ENCODE measurements around the gene SH2D6.
"Not testable (repeated sequence)": the region's sequence is repeated elsewhere in the genome, so short reads cannot be mapped to it uniquely, and the experiment has no call there.

SH2D6 gene

DNA sequence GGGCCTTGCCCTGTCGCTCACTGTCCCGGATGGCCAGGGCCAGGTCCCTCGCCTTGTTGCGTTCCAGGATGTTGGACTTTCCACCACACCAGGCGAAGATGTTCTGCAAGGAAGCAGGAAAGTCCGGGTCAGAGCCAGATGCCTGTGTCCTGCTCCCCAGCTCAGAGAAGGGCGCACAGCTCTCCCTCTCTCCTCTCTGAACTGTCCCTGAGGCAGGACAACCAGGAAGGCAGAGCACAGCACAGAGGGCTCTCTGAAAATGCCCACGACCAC, 19.4 kb upstream of the SH2D6 start:
- DNase-seq, result no peak

DNA sequence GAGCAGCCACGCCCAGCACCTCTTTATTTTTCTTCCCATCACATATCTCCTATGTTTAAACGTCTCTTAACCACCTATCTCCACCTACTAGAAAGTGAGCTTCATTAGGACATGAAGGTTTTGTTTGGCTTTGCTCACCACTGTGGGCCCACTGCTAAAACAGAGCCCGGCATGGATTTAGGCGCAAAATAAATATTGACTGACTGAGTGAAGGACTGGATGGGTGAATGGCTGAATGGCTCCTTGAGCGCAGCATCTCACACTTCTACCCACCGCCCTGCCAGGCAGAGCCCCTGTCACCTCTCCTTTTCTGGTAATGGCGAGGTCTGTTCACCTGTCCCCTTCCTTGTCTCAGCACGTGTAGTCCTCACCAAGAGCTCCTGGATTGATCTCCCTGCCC, 18.5 kb upstream of the SH2D6 start:
- DNase-seq, result no peak

DNA sequence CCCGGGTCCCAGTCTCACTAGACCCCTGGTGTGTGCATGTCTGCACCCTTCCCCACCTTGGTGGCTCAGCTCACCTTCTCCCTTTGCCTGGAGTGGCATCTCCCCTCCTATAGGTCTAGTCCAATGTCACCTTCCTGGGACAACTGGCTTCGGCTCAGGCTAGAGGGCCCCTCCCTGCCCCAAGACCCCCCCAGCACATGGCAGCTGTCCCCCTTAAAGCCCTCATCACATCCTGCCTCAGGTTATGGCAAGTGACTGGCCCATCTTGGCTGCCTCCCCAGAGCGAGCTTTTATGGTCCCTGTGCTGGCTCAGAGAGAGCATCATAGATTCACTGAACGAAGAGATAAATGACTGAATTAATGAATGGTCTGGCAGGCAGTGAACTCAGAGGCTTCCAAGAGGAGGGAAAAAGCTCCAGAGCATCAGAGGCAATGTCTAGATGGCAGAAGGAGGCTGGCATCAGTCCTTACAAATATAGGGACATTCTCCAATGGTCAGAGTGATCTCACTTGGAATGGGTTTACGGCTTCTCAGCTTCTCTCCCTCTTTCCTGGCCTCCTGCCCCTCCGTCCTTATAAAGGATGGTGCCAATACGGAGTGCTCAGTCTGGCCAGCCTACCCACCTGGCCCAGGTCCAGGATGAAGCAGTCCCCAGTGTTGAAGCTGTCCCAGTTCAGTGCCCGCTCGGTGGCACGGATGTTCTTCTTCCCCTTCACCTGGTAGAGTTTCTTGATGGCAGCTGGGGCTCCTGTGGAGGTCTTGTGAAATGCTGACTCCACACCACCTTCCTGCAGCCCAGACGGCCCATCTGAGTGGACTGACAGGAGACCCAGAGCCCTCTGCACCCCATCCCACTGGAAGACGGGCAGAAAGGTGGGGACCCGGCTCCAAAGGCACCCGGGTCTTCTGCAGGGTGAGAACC, 17.7 kb upstream of the SH2D6 start:
- no peak for DNase-seq

DNA sequence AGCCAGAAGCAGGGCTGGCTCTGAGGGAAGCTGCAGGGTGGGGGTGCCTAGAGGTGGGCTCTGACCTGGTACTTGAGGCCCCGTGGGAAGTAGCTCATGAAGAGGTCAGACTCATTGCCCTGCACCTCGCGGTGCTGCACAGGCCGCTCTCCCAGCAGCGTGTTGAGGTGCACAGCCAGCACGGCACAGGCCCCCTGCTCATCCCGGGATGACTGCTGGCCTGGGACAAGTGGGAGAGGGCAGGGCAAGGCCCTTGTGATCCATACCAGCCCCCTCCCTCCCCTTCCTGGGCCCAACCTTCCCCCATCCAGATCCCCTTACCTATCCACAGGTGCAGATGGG, 17.1 kb upstream of the SH2D6 start:
- DNase-seq, result no peak

DNA sequence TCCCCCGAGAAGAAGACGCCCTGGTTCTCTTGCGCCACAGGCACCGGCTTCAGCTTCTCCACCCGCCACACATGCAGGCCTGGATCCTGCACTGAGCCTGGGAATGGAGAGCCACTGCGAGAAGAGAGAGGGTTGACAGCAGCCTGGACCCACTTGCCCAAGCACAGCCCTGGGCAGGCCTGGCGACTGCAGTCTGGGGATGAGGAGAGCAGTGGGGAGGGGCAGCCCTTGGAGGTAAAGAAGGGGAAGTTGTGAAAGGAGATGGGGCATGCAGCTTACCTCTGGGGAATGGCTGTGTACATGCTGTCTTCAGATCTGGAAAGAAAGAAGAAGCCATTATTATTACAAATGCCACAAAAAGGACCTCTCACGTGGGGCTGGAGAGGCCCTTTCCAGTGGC, 16.7 kb upstream of the SH2D6 start:
- DNase-seq, result no peak

DNA sequence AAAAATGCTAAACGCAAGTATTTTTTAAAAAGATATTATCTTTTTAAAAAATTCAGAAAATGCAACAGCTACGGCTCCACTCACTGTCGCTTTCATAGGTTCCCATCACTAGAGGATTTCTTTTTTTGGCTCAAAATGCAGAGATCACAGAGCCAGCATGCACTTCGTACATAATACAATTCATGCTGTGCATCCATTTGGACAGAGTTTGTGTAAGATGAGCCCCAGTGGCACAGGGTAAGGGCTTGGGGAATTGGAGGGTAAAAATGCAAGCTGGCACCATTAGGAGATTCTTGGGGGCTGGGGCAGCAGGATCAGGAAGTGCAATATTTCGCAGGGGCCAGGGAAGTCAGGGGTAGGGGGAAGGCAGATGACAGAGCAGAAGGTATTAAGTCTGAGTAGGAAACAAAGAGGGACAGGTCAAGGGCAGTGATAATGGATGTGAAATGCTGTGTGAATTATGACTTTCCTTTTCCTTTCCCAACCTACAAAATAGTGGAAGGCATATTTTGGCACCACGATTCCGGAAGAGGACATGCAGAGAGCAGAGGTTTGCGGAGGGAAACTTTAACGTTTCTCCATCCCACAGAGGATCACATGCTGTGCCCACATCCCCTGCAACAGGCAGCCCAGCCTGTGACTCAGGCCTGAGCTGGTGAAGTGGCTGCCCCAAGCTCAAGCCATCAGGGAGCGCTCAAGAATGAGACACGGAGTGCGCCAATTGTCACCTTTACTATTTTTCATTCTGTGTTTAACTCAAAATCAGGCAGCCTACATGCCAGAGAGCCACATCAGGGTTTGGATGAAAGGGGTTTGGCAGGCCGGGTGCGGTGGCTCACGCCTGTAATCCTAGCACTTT, 13.1 kb upstream of the SH2D6 start:
- peak; percentile 75 for DNase-seq

DNA sequence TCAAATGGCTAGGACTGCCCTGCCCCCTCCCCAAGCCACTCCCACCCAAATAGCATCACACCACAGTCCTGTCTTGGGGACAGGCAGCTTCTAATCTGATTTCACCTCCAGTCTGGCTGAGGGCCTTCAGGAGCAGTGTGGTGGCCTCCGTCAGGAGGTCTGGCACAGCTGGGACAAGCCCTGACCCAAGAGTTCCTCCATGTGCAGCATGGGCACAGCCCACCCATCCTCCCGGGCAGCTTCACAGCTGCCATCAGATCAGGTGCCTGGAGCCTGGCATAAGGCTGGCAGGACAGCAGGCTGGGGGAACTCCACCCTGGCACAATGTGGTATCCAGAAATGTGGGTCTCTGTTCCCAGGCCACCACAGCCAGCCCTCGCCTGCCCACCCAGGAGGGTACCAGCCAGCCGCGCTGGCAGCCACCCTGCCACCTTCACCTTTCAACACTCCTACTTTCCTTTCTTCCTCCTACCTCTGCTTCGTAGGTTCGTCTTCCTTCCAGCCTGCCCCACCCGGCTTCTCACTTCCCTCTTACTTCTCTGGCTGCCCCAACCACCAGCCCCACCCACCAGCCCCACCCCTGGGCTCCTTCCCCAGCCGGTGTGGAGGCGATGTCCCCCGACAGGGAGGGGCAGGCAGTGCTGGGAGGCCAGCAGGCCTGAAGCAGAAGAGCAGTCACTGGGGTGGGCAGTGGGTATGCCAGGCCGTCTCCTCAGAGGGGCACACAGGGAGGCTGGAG, 8.5 kb upstream of the SH2D6 start, which contains the start of gene CAPG:
TSS of gene CAPG (minus strand) at position 522 of the 739 bp plus-strand sequence. CDS start 8,221 bp downstream, outside the sequence.
- DNase-seq, result peak; percentile 49

DNA sequence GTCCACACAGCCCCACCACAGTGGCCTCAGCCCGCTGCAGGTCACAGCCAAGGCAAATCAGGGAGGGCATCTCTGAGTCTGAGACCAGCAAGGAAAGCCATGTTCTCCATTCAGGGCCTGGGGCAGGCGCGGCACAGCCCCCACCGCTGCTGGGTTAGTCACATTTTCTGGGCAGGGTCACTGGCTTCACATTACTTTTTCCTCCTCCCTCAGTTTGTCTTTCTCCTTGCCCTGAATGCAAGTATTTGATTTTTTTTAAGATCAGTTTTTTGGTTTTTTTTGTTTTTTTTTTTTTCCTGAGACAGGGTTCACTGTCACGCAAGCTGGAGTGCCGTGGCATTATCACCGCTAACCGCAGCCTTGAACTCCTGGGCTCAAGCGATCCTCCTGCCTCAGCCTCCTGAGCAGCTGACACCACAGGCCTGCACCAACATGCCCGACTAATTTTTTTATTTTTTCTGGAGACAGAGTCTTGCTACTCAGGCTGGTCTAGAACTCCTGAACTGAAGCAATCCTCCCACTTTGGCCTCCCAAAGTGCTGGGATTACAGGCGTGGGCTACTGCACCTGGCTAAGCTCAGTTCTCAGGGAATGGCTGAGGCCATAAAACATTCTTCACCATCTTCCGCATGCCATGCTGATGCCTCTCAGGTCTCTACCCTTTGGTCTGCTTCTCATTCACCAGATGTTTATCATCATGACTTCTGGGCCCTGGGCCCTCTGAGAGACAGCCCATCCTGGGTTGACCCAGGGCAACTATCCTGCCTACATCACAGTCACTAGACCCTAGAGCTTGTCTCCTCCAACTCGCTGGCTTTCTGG, 7.7 kb upstream of the SH2D6 start:
- DNase-seq, result no peak

DNA sequence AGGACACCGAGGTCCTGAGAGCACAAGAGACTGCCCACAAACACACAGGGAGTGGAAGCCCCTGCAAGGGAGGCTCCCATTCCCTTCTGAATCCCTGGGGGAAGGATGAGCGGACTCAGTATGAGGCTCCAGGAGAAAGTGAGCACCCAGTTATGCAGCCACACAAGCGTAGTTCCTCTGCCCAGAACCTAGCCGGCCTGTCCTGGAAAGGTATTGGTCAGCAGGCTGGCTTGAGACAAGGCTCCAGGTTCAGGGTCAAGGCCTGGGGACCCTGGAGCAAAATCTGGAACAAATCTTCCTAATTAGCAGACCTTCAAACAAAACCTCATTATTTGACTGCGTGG, 7.1 kb upstream of the SH2D6 start:
- DNase-seq, result no peak

DNA sequence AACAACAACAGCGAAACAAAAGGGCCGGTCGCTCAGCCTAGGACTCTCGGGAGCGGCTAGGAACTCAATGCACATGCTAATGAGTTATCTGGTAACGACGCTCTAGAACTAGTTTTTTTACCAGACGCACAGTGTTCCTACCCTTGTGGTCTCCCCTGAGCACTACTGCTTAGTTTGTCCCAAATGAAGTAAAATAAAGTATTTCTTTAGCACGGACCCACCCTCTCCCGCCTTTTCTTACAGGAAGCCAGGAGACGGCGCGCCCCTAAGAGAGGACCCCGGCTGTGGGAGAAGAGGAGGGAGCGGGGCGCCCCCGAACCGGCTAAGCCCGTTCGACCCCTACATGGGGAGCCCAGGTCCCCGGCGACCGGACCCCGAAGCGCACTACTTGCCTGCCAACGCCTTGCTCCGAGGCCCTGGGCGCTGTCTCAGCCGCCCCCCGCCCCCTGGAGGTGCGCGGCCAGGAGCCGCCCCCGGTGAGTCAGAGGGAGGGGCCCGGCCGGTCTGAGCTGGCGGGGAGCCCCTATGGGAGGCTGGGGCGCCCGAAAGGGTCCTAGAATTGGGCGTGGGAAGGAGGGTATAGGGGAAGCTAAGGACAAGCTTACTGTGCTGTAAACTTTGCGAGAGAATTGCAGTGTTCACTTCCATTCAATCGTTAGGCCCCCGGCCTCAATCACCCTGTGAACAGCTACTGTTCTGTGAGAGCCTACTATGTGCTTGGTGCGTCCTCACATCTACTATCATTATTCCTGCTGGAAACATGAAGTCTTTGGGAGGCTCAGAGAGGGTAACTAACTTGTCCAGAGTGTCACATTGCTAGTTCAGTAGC, 4.7 kb upstream of the SH2D6 start:
- peak; percentile 28 for DNase-seq

DNA sequence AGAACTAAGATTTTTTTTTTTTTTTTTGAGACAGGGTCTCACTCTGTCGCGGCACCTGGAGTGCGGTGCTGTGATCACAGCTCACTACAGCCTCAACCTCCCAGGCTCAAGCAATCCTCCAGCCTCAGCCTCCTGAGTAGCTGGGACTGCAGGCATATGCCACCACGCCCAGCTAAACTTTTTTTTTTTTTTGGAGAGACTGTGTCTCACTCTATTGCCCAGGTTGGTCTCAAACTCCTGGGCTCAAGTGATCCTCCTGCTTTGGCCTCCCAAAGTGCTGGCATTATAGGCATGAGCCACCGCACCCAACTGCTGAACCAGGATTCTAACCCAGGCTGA, 4.1 kb upstream of the SH2D6 start:
- not testable (repeated sequence) for DNase-seq

DNA sequence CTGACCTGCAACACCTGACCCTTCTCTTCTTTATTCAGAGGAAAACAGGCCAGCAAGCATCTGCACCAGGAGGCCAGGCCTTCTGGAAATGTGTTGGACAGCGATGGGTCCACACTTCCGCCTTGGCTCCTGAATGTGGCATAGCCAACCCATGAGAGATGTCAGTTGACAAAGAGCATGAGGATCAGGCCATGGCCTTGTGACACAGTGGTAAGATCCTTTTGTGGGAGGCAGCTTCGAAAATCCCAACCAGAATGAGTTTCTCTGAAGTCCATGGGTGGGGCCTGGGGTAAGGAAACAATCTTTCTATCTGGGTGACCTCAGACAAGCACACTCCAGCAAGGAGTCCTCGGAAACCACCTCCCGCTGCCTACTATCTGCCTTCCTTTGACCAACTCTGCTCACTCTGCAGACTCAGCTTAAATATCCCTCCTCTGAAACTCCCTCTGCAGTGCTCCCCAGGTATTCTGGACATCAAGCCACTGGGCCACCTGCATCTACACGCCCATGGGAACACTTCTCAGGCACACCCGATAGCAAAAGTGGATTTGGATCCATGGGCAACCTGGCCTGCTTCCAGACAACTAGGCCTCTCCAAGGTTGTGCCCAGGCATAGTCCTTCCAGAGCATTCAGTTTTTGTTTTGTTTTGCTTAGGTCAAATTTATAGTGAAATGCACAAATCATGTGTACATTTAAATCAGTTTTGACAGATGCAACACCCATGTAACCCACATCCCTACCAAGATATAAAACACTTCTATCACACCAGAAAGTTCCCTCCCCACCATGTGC, 3.6 kb upstream of the SH2D6 start:
- no peak for DNase-seq

DNA sequence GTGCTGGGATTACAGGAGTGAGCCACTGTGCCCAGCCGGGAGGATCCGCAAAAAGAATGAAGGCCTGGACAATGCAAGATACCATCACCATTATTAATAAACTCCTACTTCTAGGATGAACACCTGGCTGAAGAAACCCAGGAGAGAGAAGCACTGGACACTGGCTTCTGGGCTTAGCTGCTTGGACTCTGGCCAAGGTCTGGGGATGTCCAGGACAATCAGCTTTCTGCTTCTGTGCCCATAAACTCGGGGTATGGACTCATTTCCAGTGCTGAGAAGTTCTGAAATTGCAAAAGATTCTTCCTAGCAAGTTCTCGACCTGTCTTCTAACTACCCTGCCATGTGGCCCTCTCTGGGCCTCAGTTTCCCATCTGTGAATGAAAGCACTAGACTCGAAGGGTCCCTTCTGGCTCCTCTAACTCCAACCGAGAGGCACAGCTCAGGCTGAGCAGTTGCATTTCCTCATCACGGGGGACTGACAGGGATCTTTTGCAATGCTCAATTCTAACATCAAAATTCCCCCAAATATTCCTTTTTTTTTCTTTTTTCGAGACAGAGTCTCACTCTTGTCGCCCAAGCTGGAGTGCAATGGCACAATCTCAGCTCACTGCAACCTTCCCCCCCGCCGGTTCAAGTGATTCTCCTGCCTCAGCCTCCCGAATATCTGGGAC, 2.4 kb upstream of the SH2D6 start:
- DNase-seq, result no peak

DNA sequence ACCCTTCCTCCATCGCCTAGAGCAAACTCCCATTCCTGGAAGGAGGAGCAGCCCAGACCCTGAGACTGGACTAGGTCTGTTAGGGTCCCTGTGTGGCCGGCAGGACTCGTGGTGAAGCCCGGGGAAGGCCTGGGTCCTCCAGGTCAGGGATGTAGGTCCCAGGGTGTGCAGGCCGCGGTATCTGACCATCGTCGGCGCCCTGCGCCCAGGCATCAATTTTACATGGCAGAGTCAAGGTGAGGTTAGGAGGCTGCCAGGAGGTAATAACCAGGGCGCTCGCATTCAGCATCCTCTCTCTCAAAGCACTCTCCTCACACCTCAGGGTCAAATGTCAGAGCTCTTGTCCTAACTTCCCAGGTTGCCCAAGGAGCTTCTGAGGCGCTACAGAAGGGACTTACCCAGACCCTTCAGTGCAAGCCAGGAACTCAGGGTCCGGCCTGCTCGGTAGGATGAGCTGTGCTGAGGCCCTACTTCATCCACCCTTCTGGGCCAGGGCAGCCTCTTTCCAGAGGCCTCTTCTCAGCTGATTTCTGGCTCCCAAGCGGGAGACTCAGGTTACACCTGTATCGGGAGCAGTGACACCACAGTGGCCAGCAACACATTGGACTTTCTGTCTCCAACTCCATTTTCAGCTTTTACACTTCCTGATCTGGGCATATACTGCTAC, 628 bp downstream of the SH2D6 start:
- DNase-seq, result no peak

DNA sequence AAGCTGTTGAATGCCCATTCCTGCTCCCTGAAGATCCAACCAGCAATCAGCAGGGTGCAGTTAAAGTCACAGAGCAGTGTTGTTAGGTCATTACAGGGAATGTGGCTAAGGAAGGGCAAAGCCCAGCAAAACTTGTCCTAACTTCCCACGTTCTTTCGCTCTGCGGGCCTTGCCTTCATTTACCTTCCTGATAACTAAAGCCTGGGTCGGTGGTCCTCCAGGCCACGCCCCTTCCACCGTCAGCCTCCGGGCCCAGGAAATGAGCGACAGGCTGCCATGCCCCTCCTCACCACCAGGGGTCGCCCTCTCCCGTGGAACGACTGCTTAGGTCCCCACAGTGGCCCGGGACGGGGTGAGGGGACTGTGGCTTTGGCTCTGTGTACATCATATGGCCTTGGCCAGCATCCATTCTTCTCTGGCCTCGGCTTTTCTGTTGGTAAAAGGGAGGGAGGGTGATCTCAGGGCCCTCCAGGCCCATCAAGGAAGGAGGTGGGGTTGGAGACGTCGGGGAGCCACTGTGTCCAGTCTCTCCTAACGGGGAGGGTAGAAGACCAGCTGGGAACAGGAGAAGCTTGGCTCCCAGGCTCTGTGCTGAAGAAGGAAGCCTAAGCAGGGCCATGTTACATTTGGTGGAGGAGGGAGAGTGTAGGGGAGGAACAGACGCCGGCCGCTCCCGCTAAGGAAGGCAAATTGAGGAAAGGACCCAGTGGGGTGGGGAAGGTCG, 2.2 kb downstream of the SH2D6 start:
- DNase-seq, result peak; percentile 79

DNA sequence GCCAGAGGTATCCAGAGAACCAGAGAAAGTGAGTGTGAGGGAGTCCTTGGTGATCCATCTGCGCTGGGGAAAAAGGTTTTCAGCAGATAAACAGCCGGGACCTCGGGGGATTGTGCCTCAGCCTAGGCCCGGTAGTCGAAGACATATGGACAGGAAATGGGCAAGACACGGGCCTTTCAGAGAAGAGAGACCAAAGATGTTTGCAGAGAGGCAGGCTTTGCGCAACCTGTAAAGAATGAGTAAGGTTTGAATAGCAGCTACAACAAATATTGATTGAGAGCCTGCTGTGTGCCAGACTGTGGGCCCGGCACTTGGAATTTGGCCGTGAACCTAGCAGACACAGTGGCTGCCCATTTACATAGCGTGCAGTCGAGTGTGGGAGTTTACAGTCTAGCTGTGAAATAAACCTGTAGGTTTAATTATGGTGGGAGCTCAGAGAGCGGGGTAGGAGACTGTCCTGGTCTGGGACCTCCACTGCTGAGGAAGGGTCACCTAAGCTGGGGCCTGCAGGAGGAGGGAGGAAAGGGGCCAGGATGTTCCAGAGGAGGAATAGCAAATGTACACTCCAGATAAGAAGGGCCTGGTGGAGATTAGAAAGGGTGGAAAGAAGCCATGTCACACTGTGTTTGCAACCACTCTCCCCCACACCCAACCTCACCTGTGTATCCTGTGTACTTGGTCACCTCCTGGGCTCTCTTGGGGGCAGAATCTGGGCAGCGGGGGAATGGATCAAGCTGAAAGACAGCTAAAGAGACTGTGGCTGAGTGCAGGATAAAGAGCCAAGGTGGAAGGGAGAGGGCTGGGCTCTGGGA, 3.0 kb downstream of the SH2D6 start:
- DNase-seq, result no peak

DNA sequence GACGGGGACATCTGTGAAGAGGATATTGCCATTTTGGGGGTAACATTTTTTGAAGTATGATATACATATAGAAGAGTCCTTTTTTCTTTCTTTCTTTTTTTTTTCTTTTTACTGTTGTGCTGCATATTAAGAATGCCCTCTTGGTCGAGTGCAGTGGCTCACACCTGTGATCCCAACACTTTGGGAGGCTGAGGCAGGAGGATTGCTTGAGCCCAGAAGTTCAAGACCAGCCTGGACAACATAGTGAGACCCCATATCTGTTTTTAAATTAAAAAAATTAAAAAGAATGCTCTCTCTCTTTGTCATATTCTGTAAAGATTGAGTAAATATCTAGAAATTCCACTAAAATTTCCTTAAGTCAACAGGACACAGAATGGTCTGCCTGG, 3.6 kb downstream of the SH2D6 start:
- DNase-seq, result no peak

DNA sequence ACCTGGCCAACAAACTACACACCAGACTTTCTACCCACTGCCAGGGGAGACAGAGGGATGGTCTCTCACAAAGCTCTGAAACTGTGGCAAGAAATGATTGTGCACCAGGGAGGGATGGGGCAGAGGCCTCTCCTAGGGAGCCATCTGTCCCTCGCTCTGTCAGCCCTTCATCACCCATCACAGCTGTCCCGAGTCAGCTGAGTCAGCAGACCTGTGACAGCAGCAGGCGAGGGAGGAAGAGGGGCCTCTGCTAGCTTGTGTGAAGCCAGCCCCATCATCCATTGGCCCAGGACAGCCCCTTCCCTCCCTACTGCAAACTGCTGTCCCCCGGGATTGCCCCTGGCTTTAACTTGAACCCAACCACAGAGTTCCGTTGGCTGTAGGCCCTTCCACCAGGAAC, 5.0 kb downstream of the SH2D6 start:
- DNase-seq, result no peak

Data from CD4-positive, alpha-beta T cell treated with Interleukin-4 for 4 hours (primary cell).